ENCODE results near the gene DNAH3. TPM values are rescaled to one million over a fixed set of nuclear protein-coding genes. Genes with fewer than 3 reads are reported as not detected.
"Not testable (repeated sequence)": the region's sequence is repeated elsewhere in the genome, so short reads cannot be mapped to it uniquely, and the experiment has no call there.

DNAH3 gene
- total RNA-seq, 1 donor from 2014 or later, result 0.19 TPM

GRCh38 chr16:20933589-20933988 is 217.1 kb downstream of the DNAH3 start:
- no peak for DNase-seq (ENCODE audit: low spot score, unreplicated experiment)
- H3K9me3 Mint-ChIP-seq (ENCODE audit: low read depth), result no peaks in the 10 kb centered on the region
- H3K4me1 Mint-ChIP-seq (ENCODE audit: low read depth), result no peaks in the 10 kb centered on the region
- no peak overlapping the region for H3K27ac Mint-ChIP-seq
- no peaks in the 10 kb centered on the region for H3K27me3 Mint-ChIP-seq
- no peak for TF ChIP-seq CTCF (IDR thresholded peaks at IDR 0.05; ENCODE audit: unreplicated experiment)
- H3K36me3 Mint-ChIP-seq (ENCODE audit: insufficient read depth), result no peaks in the 10 kb centered on the region
- H3K4me3 Mint-ChIP-seq (ENCODE audit: low read depth), result no peak overlapping the region

- Mint-ChIP-seq H3K27ac (no peak overlapping the region), H3K27me3 (no peaks in the 10 kb centered on the region), H3K4me1 (ENCODE audit: low read depth) (no peaks in the 10 kb centered on the region), H3K36me3 (ENCODE audit: insufficient read depth) (no peaks in the 10 kb centered on the region), H3K9me3 (ENCODE audit: low read depth) (no peaks in the 10 kb centered on the region), H3K4me3 (ENCODE audit: low read depth) (no peak overlapping the region)
- TF ChIP-seq CTCF (IDR thresholded peaks at IDR 0.05; ENCODE audit: unreplicated experiment), result no peak
- no peak for DNase-seq (ENCODE audit: low spot score, unreplicated experiment)
Measured at GRCh38 chr16:20931066-20931600, 219.5 kb downstream of the DNAH3 start.

- Mint-ChIP-seq H3K36me3 (ENCODE audit: insufficient read depth) (peaks cover 4% of the 10 kb centered on the region), H3K9me3 (ENCODE audit: low read depth) (no peaks in the 10 kb centered on the region), H3K4me1 (ENCODE audit: low read depth) (peaks cover 2% of the 10 kb centered on the region), H3K27ac (no peak overlapping the region), H3K4me3 (ENCODE audit: low read depth) (no peak overlapping the region), H3K27me3 (no peaks in the 10 kb centered on the region)
- no peak for DNase-seq (ENCODE audit: low spot score, unreplicated experiment)
- no peak for TF ChIP-seq CTCF (IDR thresholded peaks at IDR 0.05; ENCODE audit: unreplicated experiment)
Measured at GRCh38 chr16:20930365-20930690, 220.3 kb downstream of the DNAH3 start.

- H3K9me3 Mint-ChIP-seq (ENCODE audit: low read depth); DNase-seq (ENCODE audit: low spot score, unreplicated experiment); H3K4me1 Mint-ChIP-seq (ENCODE audit: low read depth); H3K36me3 Mint-ChIP-seq (ENCODE audit: insufficient read depth); H3K27me3 Mint-ChIP-seq; H3K27ac Mint-ChIP-seq; H3K4me3 Mint-ChIP-seq (ENCODE audit: low read depth): not testable (repeated sequence)
Measured at GRCh38 chr16:20929676-20930364, 220.8 kb downstream of the DNAH3 start.

- DNase-seq (ENCODE audit: low spot score, unreplicated experiment), result no peak
- Mint-ChIP-seq H3K36me3 (ENCODE audit: insufficient read depth) (peaks cover 4% of the 10 kb centered on the region), H3K27ac (no peak overlapping the region), H3K27me3 (no peaks in the 10 kb centered on the region), H3K4me1 (ENCODE audit: low read depth) (peaks cover 2% of the 10 kb centered on the region), H3K4me3 (ENCODE audit: low read depth) (no peak overlapping the region), H3K9me3 (ENCODE audit: low read depth) (no peaks in the 10 kb centered on the region)
- no peak for TF ChIP-seq CTCF (IDR thresholded peaks at IDR 0.05; ENCODE audit: unreplicated experiment)
Measured at GRCh38 chr16:20928774-20929411, 221.8 kb downstream of the DNAH3 start.

GRCh38 chr16:20925751-20926150 is 224.9 kb downstream of the DNAH3 start:
- H3K4me1 Mint-ChIP-seq (ENCODE audit: low read depth), result peaks cover 2% of the 10 kb centered on the region
- H3K4me3 Mint-ChIP-seq (ENCODE audit: low read depth), result no peak overlapping the region
- DNase-seq (ENCODE audit: low spot score, unreplicated experiment), result no peak
- no peak overlapping the region for H3K27ac Mint-ChIP-seq
- TF ChIP-seq CTCF (IDR thresholded peaks at IDR 0.05; ENCODE audit: unreplicated experiment), result no peak
- H3K36me3 Mint-ChIP-seq (ENCODE audit: insufficient read depth), result peaks cover 5% of the 10 kb centered on the region
- H3K9me3 Mint-ChIP-seq (ENCODE audit: low read depth), result no peaks in the 10 kb centered on the region
- no peaks in the 10 kb centered on the region for H3K27me3 Mint-ChIP-seq

All from progenitor cell of endocrine pancreas (in vitro differentiated cells).